GM18517 (cell line): ENCODE data around the gene ATP6V0E2.
A peak's percentile ranks its signal among the peaks of the same experiment; 100 is the strongest.

ENCODE experiments used
- ATAC-seq: cut with Tn5 transposase; IDR thresholded peaks from one replicate; pipeline ENCODE4 v1.9.1; 2021; ENCODE audit warnings: mild to moderate bottlenecking, moderate library complexity; ENCODE audit not compliant: unreplicated experiment

The ATP6V0E2 gene

DNA sequence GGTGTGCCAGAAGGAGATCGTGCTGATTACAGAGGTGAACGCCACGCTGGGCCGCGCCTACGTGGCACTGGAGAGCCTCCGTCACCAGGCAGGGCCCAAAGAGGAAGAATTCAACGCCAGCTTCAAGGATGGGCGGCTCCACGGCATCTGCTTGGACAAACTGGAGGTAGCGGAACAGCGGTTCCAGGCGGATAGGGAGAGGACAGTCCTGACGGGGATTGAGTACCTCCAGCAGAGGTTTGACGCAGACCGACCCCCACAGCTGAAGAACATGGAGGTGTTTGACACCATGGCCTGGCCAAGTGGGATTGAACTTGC is 12.1 kb upstream of the ATP6V0E2 start:
- ATAC-seq: no peak

DNA sequence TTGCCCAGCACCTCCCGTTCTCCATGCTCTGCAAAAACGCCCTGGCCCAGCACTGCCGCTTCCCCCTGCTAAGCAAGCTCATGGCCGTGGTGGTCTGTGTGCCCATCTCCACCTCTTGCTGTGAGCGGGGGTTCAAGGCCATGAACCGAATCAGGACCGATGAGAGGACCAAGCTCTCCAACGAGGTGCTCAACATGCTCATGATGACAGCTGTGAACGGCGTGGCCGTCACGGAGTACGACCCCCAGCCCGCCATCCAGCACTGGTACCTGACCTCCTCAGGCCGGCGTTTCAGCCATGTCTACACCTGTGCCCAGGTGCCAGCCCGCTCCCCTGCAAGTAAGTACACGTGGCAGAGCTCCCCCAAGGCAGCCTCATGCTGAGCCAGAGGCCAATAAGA is 11.6 kb upstream of the ATP6V0E2 start:
- no peak for ATAC-seq

DNA sequence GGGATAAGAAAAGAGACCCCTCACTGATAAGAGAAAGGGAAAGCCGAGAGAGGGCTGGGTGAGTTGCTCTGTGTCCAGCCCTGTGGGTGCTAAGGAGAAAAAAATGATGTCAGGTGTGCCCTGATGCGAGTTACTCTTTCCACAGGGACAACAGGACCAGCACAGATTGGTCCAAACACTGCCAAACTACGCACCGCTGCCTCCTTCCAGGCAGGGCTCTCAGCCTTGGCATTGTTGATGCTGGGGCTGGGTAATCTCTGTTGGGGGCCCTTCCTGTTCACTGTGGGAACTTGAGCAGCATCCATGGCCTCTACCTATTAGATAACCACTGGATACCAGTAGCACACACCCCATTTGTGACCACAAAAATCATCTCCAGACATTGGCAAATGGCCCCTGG is 10.3 kb upstream of the ATP6V0E2 start:
- no peak for ATAC-seq

GRCh38 chr7:149864023-149864422 is 9.7 kb upstream of the ATP6V0E2 start:
- ATAC-seq: no peak

- ATAC-seq: no peak
These were observed 9.0 kb upstream of the ATP6V0E2 start for GRCh38 chr7:149864751-149865150.

DNA sequence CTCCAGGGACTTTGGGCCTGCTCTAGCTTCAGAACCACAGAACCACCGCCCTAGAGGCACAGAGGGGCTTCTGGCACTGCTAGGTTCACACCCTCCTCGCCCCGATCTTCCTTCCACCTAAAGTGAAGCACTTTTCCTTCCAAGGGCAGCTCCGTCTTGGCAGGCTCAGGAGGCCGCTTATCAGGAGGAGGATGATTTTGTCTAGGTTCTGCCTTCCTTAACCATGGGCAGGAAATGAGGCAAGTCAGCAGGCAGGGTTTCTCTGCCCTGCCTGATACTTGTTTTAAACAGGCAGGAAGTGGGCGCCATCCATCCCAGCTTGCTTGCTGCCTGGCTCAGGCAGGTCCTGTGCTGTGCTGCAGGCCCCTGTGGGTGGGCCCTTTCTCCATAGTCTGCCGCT is 8.3 kb upstream of the ATP6V0E2 start:
- no peak for ATAC-seq

- no peak for ATAC-seq
These were observed 7.5 kb upstream of the ATP6V0E2 start for GRCh38 chr7:149866139-149866778.

- no peak for ATAC-seq
These were observed 6.9 kb upstream of the ATP6V0E2 start for GRCh38 chr7:149866779-149867447.

GRCh38 chr7:149867762-149868622 is 5.8 kb upstream of the ATP6V0E2 start:
- ATAC-seq: no peak

- no peak for ATAC-seq
These were observed 5.0 kb upstream of the ATP6V0E2 start for GRCh38 chr7:149868623-149869290.

DNA sequence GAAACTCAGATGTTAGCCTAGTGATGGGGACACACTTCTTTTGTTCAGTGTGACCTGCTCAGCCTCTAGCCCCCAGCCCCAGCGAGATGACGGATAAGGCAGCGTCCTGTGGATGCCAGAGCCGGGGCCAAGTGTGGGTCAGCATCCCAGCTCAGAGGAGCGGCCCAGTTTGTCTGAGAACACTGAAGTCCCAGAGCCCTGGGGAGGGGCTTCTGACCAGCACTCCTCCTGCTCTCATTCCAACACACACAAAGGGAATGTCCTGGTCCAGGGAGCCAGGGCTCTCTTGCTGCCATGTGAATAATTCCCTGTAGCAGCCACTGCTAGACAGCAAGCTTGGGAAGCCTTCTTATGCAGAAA is 4.5 kb upstream of the ATP6V0E2 start:
- ATAC-seq: no peak

DNA sequence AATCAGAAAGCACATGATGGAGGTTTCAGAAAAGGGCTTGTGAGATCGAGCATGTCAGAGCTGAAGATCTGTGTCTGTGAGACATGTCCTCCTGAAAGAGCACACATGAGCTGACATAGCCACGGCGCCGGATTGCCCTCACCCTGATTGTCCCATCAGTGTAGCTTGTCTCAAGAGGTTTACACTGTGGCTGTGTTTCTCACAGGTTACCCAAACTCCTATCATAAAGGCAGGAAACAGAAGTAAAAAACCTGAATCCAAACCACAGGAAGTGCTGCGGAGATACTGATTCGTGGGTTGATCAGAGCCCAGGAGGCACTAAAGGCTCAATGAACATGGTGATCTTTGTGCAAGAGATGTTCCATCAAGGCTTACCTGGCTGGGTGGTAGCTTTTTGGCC is 3.9 kb upstream of the ATP6V0E2 start:
- no peak for ATAC-seq

- no peak for ATAC-seq
These were observed 3.5 kb upstream of the ATP6V0E2 start for GRCh38 chr7:149870274-149870673.

GRCh38 chr7:149870701-149871483 is 2.9 kb upstream of the ATP6V0E2 start:
- no peak for ATAC-seq

GRCh38 chr7:149871576-149871975 is 2.2 kb upstream of the ATP6V0E2 start:
- ATAC-seq: no peak

DNA sequence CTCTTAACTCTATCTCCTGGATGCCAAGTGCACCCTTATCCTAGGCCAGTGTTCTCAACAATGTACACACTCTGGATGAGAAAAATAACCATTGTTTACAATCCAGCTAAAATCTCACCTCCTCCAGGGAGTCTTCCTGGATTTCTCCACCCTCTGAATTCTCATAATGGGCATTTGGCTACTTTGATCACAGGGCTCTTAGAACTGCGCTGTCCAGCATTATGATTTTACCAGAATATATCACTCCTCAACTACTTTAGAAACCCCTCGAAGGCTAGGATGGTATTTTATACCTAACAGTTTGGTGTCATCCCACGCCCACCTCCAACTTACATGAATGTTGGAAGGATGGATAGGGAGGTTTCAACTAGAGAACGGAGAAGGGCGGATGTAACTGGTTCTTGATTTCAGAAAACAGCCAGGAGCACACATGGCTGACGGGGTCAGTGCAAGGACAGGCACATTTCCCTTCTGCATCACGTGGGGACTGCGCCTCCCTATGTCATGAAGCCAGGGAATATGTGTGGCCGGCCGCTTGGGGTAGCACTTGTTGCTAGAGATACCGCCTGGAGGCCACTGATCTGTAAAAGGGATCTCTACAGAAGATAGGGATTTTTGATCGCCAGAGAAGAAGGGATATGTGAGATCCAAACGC is 1.2 kb upstream of the ATP6V0E2 start:
- no peak for ATAC-seq

- ATAC-seq: peak; percentile 38
These were observed 338 bp downstream of the ATP6V0E2 start for GRCh38 chr7:149873970-149874643.

- no peak for ATAC-seq
These were observed 867 bp downstream of the ATP6V0E2 start for GRCh38 chr7:149874644-149875028.

DNA sequence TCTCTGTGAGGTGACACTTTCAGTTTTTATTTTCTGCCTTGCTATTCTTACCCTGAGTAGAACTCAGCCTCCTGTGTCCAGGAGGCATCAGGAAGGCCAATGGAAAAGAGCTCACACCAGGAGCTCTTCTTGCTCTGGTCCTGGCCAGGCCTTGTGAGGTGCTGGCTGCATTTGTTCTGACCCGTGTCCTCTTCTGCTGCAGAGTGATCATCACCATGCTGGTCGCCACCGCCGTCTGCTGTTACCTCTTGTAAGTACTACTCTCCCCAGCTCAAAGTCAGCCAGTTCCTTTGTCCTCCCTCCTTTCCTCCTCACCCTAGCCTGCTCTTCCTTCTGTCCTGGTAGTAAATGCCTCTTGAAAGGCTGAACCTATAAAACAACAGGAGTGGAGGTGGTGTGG is 1.6 kb downstream of the ATP6V0E2 start:
- no peak for ATAC-seq
